HuH-7 (cell line): ENCODE results near the gene GAST.
"Not testable (repeated sequence)": the region's sequence is repeated elsewhere in the genome, so short reads cannot be mapped to it uniquely, and the experiment has no call there.

ENCODE experiments used
- DNase-seq: peaks from one replicate; pipeline ENCODE4 v3.0.0; 2011; ENCODE audit warnings: low spot score

The GAST gene

GRCh38 chr17:41683441-41684007 lies 28.6 kb upstream of the GAST start:
- DNase-seq: no peak

- no peak for DNase-seq
Measured at GRCh38 chr17:41684035-41684434, 28.1 kb upstream of the GAST start.

- DNase-seq: not testable (repeated sequence)
Measured at GRCh38 chr17:41685753-41686152, 26.4 kb upstream of the GAST start.

GRCh38 chr17:41686281-41686680 lies 25.9 kb upstream of the GAST start:
- DNase-seq: no peak

- DNase-seq: no peak
Measured at GRCh38 chr17:41687828-41688640, 24.1 kb upstream of the GAST start.

GRCh38 chr17:41688641-41689496 lies 23.3 kb upstream of the GAST start, which contains the start of gene EIF1:
Gene EIF1 (plus strand): TSS chr17:41688885. CDS start chr17:41689039, 154 bp downstream.
- peak; percentile 94 for DNase-seq

GRCh38 chr17:41689497-41690299 lies 22.4 kb upstream of the GAST start:
- DNase-seq: no peak

GRCh38 chr17:41690497-41690896 lies 21.6 kb upstream of the GAST start:
- DNase-seq: no peak

- no peak for DNase-seq
Measured at GRCh38 chr17:41691031-41691777, 20.9 kb upstream of the GAST start.

GRCh38 chr17:41692722-41693521 lies 19.2 kb upstream of the GAST start:
- DNase-seq: no peak

- no peak for DNase-seq
Measured at GRCh38 chr17:41695134-41695661, 16.9 kb upstream of the GAST start.

- peak; percentile 62 for DNase-seq
Measured at GRCh38 chr17:41695954-41696757, 16.0 kb upstream of the GAST start.

GRCh38 chr17:41697122-41697962 lies 14.8 kb upstream of the GAST start:
- DNase-seq: peak; percentile 56

GRCh38 chr17:41700843-41701242 lies 11.3 kb upstream of the GAST start:
- not testable (repeated sequence) for DNase-seq

- no peak for DNase-seq
Measured at GRCh38 chr17:41702712-41703111, 9.4 kb upstream of the GAST start.

- DNase-seq: no peak
Measured at GRCh38 chr17:41705271-41705991, 6.7 kb upstream of the GAST start.
